Effector memory CD8-positive, alpha-beta T cell (primary cell): Measurements from ENCODE around the gene CYP27A1.
A peak's percentile ranks its signal among the peaks of the same experiment; 100 is the strongest.
"Not testable (repeated sequence)": the region's sequence is repeated elsewhere in the genome, so short reads cannot be mapped to it uniquely, and the experiment has no call there.

Experiments used
- ATAC-seq: fragments of 150-1000 bp; cut with Tn5 transposase; replicated peaks from 2 replicates; pipeline ENCODE4 v1.10.0; 2021; ENCODE audit warnings: mild to moderate bottlenecking, moderate library complexity
- DNase-seq, 3 experiments: peaks; one replicate each; pipeline ENCODE4 v3.0.0; 2021
- H3K27ac Mint-ChIP-seq, 2 donors: one replicate each; pipeline ENCODE4 v1.8.0; 2022; ENCODE audit warnings: mild to moderate bottlenecking in 2 of 2, mixed read lengths in 2 of 2, moderate library complexity in 2 of 2
- H3K27me3 Mint-ChIP-seq, 2 donors: one replicate each; pipeline ENCODE4 v1.8.0; 2022; ENCODE audit warnings: mixed read lengths in 2 of 2
- H3K36me3 Mint-ChIP-seq: one replicate; pipeline ENCODE4 v1.8.0; 2022; ENCODE audit warnings: mild to moderate bottlenecking, moderate library complexity, mixed read lengths; ENCODE audit not compliant: insufficient read depth
- H3K4me1 Mint-ChIP-seq, 2 donors: one replicate each; pipeline ENCODE4 v1.8.0; 2022; ENCODE audit warnings: low read depth in 2 of 2, mixed read lengths in 2 of 2
- H3K4me3 Mint-ChIP-seq, 2 donors: one replicate each; pipeline ENCODE4 v1.8.0; 2022; ENCODE audit warnings: mild to moderate bottlenecking in 2 of 2, mixed read lengths in 2 of 2, moderate library complexity in 2 of 2
- H3K9me3 Mint-ChIP-seq, 2 donors: one replicate each; pipeline ENCODE4 v1.8.0; 2022; ENCODE audit warnings: mixed read lengths in 2 of 2

CYP27A1 gene

GRCh38 chr2:218837495-218837894 is 55.5 kb downstream of the CYP27A1 start:
- H3K27me3 Mint-ChIP-seq = peaks cover 53 to 69% of the 10 kb centered on the region in 2 donors
- H3K9me3 Mint-ChIP-seq = peaks cover 0 to 2% of the 10 kb centered on the region in 2 donors
- no peaks in the 10 kb centered on the region for H3K36me3 Mint-ChIP-seq
- DNase-seq = no peak
- no peaks in the 10 kb centered on the region for H3K4me1 Mint-ChIP-seq
- ATAC-seq = no peak
- H3K4me3 Mint-ChIP-seq = no peak overlapping the region
- H3K27ac Mint-ChIP-seq = no peak overlapping the region

- DNase-seq (no peak), ATAC-seq (no peak)
- no peak overlapping the region for H3K27ac Mint-ChIP-seq
- no peaks in the 10 kb centered on the region for H3K4me1 Mint-ChIP-seq
- no peaks in the 10 kb centered on the region for H3K36me3 Mint-ChIP-seq
- peaks cover 0 to 5% of the 10 kb centered on the region in 2 donors for H3K9me3 Mint-ChIP-seq
- peaks cover 46 to 67% of the 10 kb centered on the region in 2 donors for H3K27me3 Mint-ChIP-seq
- no peak overlapping the region for H3K4me3 Mint-ChIP-seq
These were observed 57.5 kb downstream of the CYP27A1 start for GRCh38 chr2:218839430-218839829.

GRCh38 chr2:218839888-218840287 is 57.9 kb downstream of the CYP27A1 start:
- Mint-ChIP-seq H3K27me3 (peaks cover 42 to 64% of the 10 kb centered on the region in 2 donors), H3K9me3 (peaks cover 0 to 5% of the 10 kb centered on the region in 2 donors), H3K4me1 (no peaks in the 10 kb centered on the region), H3K27ac (no peak overlapping the region), H3K4me3 (no peak overlapping the region), H3K36me3 (no peaks in the 10 kb centered on the region)
- no peak for ATAC-seq
- no peak for DNase-seq

GRCh38 chr2:218844334-218844733 is 62.4 kb downstream of the CYP27A1 start:
- peaks cover 32 to 37% of the 10 kb centered on the region in 2 donors for H3K27me3 Mint-ChIP-seq
- not testable (repeated sequence) for H3K4me3 Mint-ChIP-seq, H3K4me1 Mint-ChIP-seq, H3K27ac Mint-ChIP-seq, DNase-seq, ATAC-seq, H3K36me3 Mint-ChIP-seq, H3K9me3 Mint-ChIP-seq

GRCh38 chr2:218846963-218847362 is 65.0 kb downstream of the CYP27A1 start:
- not testable (repeated sequence) for H3K27ac Mint-ChIP-seq, H3K4me1 Mint-ChIP-seq, H3K36me3 Mint-ChIP-seq, DNase-seq, H3K9me3 Mint-ChIP-seq, H3K4me3 Mint-ChIP-seq, ATAC-seq
- H3K27me3 Mint-ChIP-seq = peaks cover 24 to 38% of the 10 kb centered on the region in 2 donors

GRCh38 chr2:218849721-218850120 is 67.8 kb downstream of the CYP27A1 start:
- DNase-seq (no peak), ATAC-seq (no peak)
- Mint-ChIP-seq H3K4me1 (peaks cover 3% of the 10 kb centered on the region in 2 donors), H3K4me3 (no peak overlapping the region), H3K27ac (no peak overlapping the region), H3K9me3 (no peaks in the 10 kb centered on the region), H3K36me3 (peaks cover 5% of the 10 kb centered on the region), H3K27me3 (peaks cover 30 to 49% of the 10 kb centered on the region in 2 donors)

GRCh38 chr2:218850796-218851195 is 68.8 kb downstream of the CYP27A1 start:
- Mint-ChIP-seq H3K9me3 (no peaks in the 10 kb centered on the region), H3K4me1 (peaks cover 3% of the 10 kb centered on the region in 2 donors), H3K36me3 (peaks cover 7% of the 10 kb centered on the region), H3K27ac (no peak overlapping the region), H3K27me3 (peaks cover 41 to 60% of the 10 kb centered on the region in 2 donors), H3K4me3 (no peak overlapping the region)
- no peak for DNase-seq
- ATAC-seq = no peak

- H3K27me3 Mint-ChIP-seq = peaks cover 46 to 65% of the 10 kb centered on the region in 2 donors
- H3K27ac Mint-ChIP-seq = no peak overlapping the region
- DNase-seq = no peak
- ATAC-seq = no peak
- H3K36me3 Mint-ChIP-seq = peaks cover 7% of the 10 kb centered on the region
- peaks cover 3% of the 10 kb centered on the region in 2 donors for H3K4me1 Mint-ChIP-seq
- no peaks in the 10 kb centered on the region for H3K9me3 Mint-ChIP-seq
- H3K4me3 Mint-ChIP-seq = no peak overlapping the region
These were observed 69.3 kb downstream of the CYP27A1 start for GRCh38 chr2:218851286-218851685.

GRCh38 chr2:218852911-218853667 is 71.1 kb downstream of the CYP27A1 start:
- ATAC-seq (peak; percentile 86), DNase-seq (peak; percentile 56 to 66 (median 63))
- H3K27me3 Mint-ChIP-seq = peaks cover 64 to 76% of the 10 kb centered on the region in 2 donors
- H3K36me3 Mint-ChIP-seq = peaks cover 7% of the 10 kb centered on the region
- H3K4me1 Mint-ChIP-seq = no peaks in the 10 kb centered on the region
- no peak overlapping the region for H3K4me3 Mint-ChIP-seq
- H3K9me3 Mint-ChIP-seq = no peaks in the 10 kb centered on the region
- H3K27ac Mint-ChIP-seq = no peak overlapping the region

GRCh38 chr2:218853766-218854165 is 71.8 kb downstream of the CYP27A1 start:
- ATAC-seq = no peak
- no peaks in the 10 kb centered on the region for H3K9me3 Mint-ChIP-seq

GRCh38 chr2:218854860-218855259 is 72.9 kb downstream of the CYP27A1 start:
- ATAC-seq (no peak), DNase-seq (no peak)
- no peak overlapping the region for H3K27ac Mint-ChIP-seq
- H3K4me1 Mint-ChIP-seq = peaks cover 4 to 5% of the 10 kb centered on the region in 2 donors
- no peak overlapping the region for H3K4me3 Mint-ChIP-seq
- H3K36me3 Mint-ChIP-seq = peaks cover 2% of the 10 kb centered on the region
- H3K27me3 Mint-ChIP-seq = peaks cover 76 to 87% of the 10 kb centered on the region in 2 donors
- H3K9me3 Mint-ChIP-seq = no peaks in the 10 kb centered on the region

More at GRCh38 chr2:218853766-218854165, 71.8 kb downstream of the CYP27A1 start:
- Mint-ChIP-seq H3K4me1 (no peaks in the 10 kb centered on the region), H3K36me3 (peaks cover 2% of the 10 kb centered on the region), H3K4me3 (no peak overlapping the region), H3K27ac (no peak overlapping the region), H3K27me3 (peaks cover 70 to 81% of the 10 kb centered on the region in 2 donors)
- no peak for DNase-seq

- DNase-seq (no peak), ATAC-seq (no peak)
- Mint-ChIP-seq H3K27me3 (peaks cover 82 to 87% of the 10 kb centered on the region in 2 donors), H3K27ac (no peak overlapping the region), H3K36me3 (peaks cover 5% of the 10 kb centered on the region), H3K9me3 (no peaks in the 10 kb centered on the region), H3K4me1 (peaks cover 9 to 11% of the 10 kb centered on the region in 2 donors), H3K4me3 (no peak overlapping the region)
These were observed 73.6 kb downstream of the CYP27A1 start for GRCh38 chr2:218855305-218856166.

GRCh38 chr2:218856167-218856895 is 74.4 kb downstream of the CYP27A1 start:
- Mint-ChIP-seq H3K9me3 (no peaks in the 10 kb centered on the region), H3K27me3 (peaks cover 83 to 87% of the 10 kb centered on the region in 2 donors)

More at GRCh38 chr2:218856167-218856895, 74.4 kb downstream of the CYP27A1 start:
- no peak overlapping the region for H3K4me3 Mint-ChIP-seq
- DNase-seq (no peak), ATAC-seq (peak; percentile 15)
- H3K27ac Mint-ChIP-seq = no peak overlapping the region
- peaks cover 5% of the 10 kb centered on the region for H3K36me3 Mint-ChIP-seq
- peaks cover 12 to 15% of the 10 kb centered on the region in 2 donors for H3K4me1 Mint-ChIP-seq
